GM19455 (cell line): ENCODE data around the gene HOXD8.

ENCODE experiments used
- ATAC-seq: cut with Tn5 transposase; IDR thresholded peaks from one replicate; pipeline ENCODE4 v1.9.1; 2021; ENCODE audit not compliant: unreplicated experiment

HOXD8 gene

GRCh38 chr2:176128172-176128981 lies 1.1 kb upstream of the HOXD8 start:
- ATAC-seq = no peak

GRCh38 chr2:176129813-176130146 lies 275 bp downstream of the HOXD8 start:
- no peak for ATAC-seq

- ATAC-seq = no peak
Observed at GRCh38 chr2:176130147-176130956, 847 bp downstream of the HOXD8 start.

GRCh38 chr2:176130957-176131847 lies 1.7 kb downstream of the HOXD8 start:
- ATAC-seq = no peak

- ATAC-seq = no peak
Observed at GRCh38 chr2:176131848-176132158, 2.3 kb downstream of the HOXD8 start.

- ATAC-seq = no peak
Observed at GRCh38 chr2:176132205-176133171, 3.0 kb downstream of the HOXD8 start.

- no peak for ATAC-seq
Observed at GRCh38 chr2:176133389-176133788, 3.9 kb downstream of the HOXD8 start.

GRCh38 chr2:176134035-176134434 lies 4.5 kb downstream of the HOXD8 start:
- no peak for ATAC-seq

GRCh38 chr2:176135035-176135440 lies 5.5 kb downstream of the HOXD8 start:
- no peak for ATAC-seq

GRCh38 chr2:176136374-176137251 lies 7.1 kb downstream of the HOXD8 start:
- no peak for ATAC-seq

GRCh38 chr2:176137252-176137580 lies 7.7 kb downstream of the HOXD8 start:
- no peak for ATAC-seq

GRCh38 chr2:176137906-176138305 lies 8.4 kb downstream of the HOXD8 start:
- ATAC-seq = no peak

GRCh38 chr2:176138526-176138922 lies 9.0 kb downstream of the HOXD8 start:
- no peak for ATAC-seq

GRCh38 chr2:176138923-176139660 lies 9.6 kb downstream of the HOXD8 start:
- ATAC-seq = no peak

GRCh38 chr2:176139661-176140512 lies 10.4 kb downstream of the HOXD8 start:
- no peak for ATAC-seq

GRCh38 chr2:176140513-176141317 lies 11.2 kb downstream of the HOXD8 start:
- ATAC-seq = peak; percentile 96

GRCh38 chr2:176142281-176142680 lies 12.8 kb downstream of the HOXD8 start:
- no peak for ATAC-seq
